ENCODE measurements around the gene DNMBP. TPM values are rescaled to one million over a fixed set of nuclear protein-coding genes. Genes with fewer than 3 reads are reported as not detected.
A peak's percentile ranks its signal among the peaks of the same experiment; 100 is the strongest.

Gene DNMBP
- total RNA-seq (2014; rRNA removed; shearing (Covaris generic)) (18.5 and 22.4 TPM in 2 replicates), polyA plus RNA-seq (2016; fragmentation: Nextera tagmentation; extraction: Ambion mirVana) (12.4 and 12.6 TPM in 2 replicates)

GRCh38 chr10:100009793-100010676 lies at the start of gene DNMBP:
Gene DNMBP (minus strand): TSS chr10:100009947. CDS start chr10:99972124, 37,823 bp downstream.
- in situ Hi-C loops (cut with MboI) = no loop called here
- TF ChIP-seq EZH2phosphoT487 (IDR thresholded peaks at IDR 0.05; ENCODE audit: insufficient read depth, low read depth) (no peak), EZH2 (IDR thresholded peaks at IDR 0.05; ENCODE audit: insufficient read depth, poor library complexity, severe bottlenecking) (no peak)
- Histone ChIP-seq H3K79me2 (ENCODE audit: insufficient read depth) (peaks cover 39% of the 10 kb centered on the region), H2AFZ (peak within 1 kb of the TSS; percentile 89), H3K9ac (peak within 1 kb of the TSS; percentile 85), H3K9me2 (ENCODE audit: insufficient read depth) (no peaks in the 10 kb centered on the region), H3K36me3 (ENCODE audit: low read depth) (no peaks in the 10 kb centered on the region), H3K27ac (peak within 1 kb of the TSS; percentile 86), H3K4me2 (ENCODE audit: unreplicated experiment) (peak within 1 kb of the TSS; percentile 93), H4K20me1 (ENCODE audit: insufficient read depth) (no peaks in the 10 kb centered on the region), H3F3A (ENCODE audit: insufficient read depth) (peaks cover 52% of the 10 kb centered on the region), H3K4me3 (peak within 1 kb of the TSS; percentile 91), H3K4me1 (ENCODE audit: insufficient read depth) (peaks cover 28% of the 10 kb centered on the region), H3K27me3 (replicated peaks; ENCODE audit: insufficient read depth) (no peaks in the 10 kb centered on the region), H3K9me3 (ENCODE audit: low read depth) (no peaks in the 10 kb centered on the region)
- DNase-seq = peak; percentile 95
- 1% methylated on average over 31 to 45 of the region's 86 CpGs for WGBS, 2 experiments (ENCODE audit: low coverage in 1 of 2, low lambda C conversion rate in 2 of 2, missing lambda C conversion rate in 2 of 2)

GRCh38 chr10:100057948-100058347 lies 48.2 kb upstream of the DNMBP start:
- Histone ChIP-seq H3K4me1 (ENCODE audit: insufficient read depth) (no peaks in the 10 kb centered on the region), H3K27ac (no peak overlapping the region), H2AFZ (no peak overlapping the region), H3K9ac (no peak overlapping the region), H3K79me2 (ENCODE audit: insufficient read depth) (no peaks in the 10 kb centered on the region), H3K9me3 (ENCODE audit: low read depth) (no peaks in the 10 kb centered on the region), H3K9me2 (ENCODE audit: insufficient read depth) (no peaks in the 10 kb centered on the region), H3K27me3 (replicated peaks; ENCODE audit: insufficient read depth) (peaks cover 17% of the 10 kb centered on the region), H3K4me3 (no peak overlapping the region), H3F3A (ENCODE audit: insufficient read depth) (no peaks in the 10 kb centered on the region), H4K20me1 (ENCODE audit: insufficient read depth) (no peaks in the 10 kb centered on the region), H3K36me3 (ENCODE audit: low read depth) (no peaks in the 10 kb centered on the region), H3K4me2 (ENCODE audit: unreplicated experiment) (no peak overlapping the region)
- 0 to 4% methylated on average over 1 of the region's 1 CpG for WGBS, 2 experiments (ENCODE audit: low coverage in 1 of 2, low lambda C conversion rate in 2 of 2, missing lambda C conversion rate in 2 of 2)
- TF ChIP-seq EZH2 (IDR thresholded peaks at IDR 0.05; ENCODE audit: insufficient read depth, poor library complexity, severe bottlenecking) (no peak), EZH2phosphoT487 (IDR thresholded peaks at IDR 0.05; ENCODE audit: insufficient read depth, low read depth) (no peak)
- in situ Hi-C loops (cut with MboI) = no loop called here
- no peak for DNase-seq

- no peak for TF ChIP-seq EZH2phosphoT487 (IDR thresholded peaks at IDR 0.05; ENCODE audit: insufficient read depth, low read depth)
- TF ChIP-seq EZH2 (IDR thresholded peaks at IDR 0.05; ENCODE audit: insufficient read depth, poor library complexity, severe bottlenecking) = no peak
- Histone ChIP-seq H3K27ac (no peak overlapping the region), H2AFZ (no peak overlapping the region), H3K79me2 (ENCODE audit: insufficient read depth) (no peaks in the 10 kb centered on the region), H4K20me1 (ENCODE audit: insufficient read depth) (no peaks in the 10 kb centered on the region), H3K9me3 (ENCODE audit: low read depth) (no peaks in the 10 kb centered on the region), H3K4me3 (no peak overlapping the region), H3K4me2 (ENCODE audit: unreplicated experiment) (no peak overlapping the region), H3K9me2 (ENCODE audit: insufficient read depth) (no peaks in the 10 kb centered on the region), H3K27me3 (replicated peaks; ENCODE audit: insufficient read depth) (peaks cover 20% of the 10 kb centered on the region), H3K36me3 (ENCODE audit: low read depth) (no peaks in the 10 kb centered on the region), H3K4me1 (ENCODE audit: insufficient read depth) (no peaks in the 10 kb centered on the region), H3K9ac (no peak overlapping the region), H3F3A (ENCODE audit: insufficient read depth) (no peaks in the 10 kb centered on the region)
- in situ Hi-C loops (cut with MboI) = no loop called here
- WGBS, 2 experiments (ENCODE audit: low coverage in 1 of 2, low lambda C conversion rate in 2 of 2, missing lambda C conversion rate in 2 of 2) = 20 to 21% methylated on average over 6 of the region's 6 CpGs
- no peak for DNase-seq
Measured at GRCh38 chr10:100053686-100054460, 44.1 kb upstream of the DNMBP start.

GRCh38 chr10:100046021-100046486 lies 36.3 kb upstream of the DNMBP start:
- in situ Hi-C loops (cut with MboI) = loop anchor here (10.0 kb wide), 1 partner anchor 191 kb away; no protein-coding TSS in a partner anchor

More at GRCh38 chr10:100046021-100046486, 36.3 kb upstream of the DNMBP start:
- peak; percentile 92 for DNase-seq
- H3K9me2 ChIP-seq (ENCODE audit: insufficient read depth) = no peaks in the 10 kb centered on the region
- H3K27me3 ChIP-seq (replicated peaks; ENCODE audit: insufficient read depth) = no peaks in the 10 kb centered on the region
- H3K9ac ChIP-seq = peak overlapping the region; percentile 32; the same call in 1 of the 2 replicates
- H3K27ac ChIP-seq = no peak overlapping the region
- TF ChIP-seq EZH2phosphoT487 (IDR thresholded peaks at IDR 0.05; ENCODE audit: insufficient read depth, low read depth) (no peak), EZH2 (IDR thresholded peaks at IDR 0.05; ENCODE audit: insufficient read depth, poor library complexity, severe bottlenecking) (no peak)
- 16 to 19% methylated on average over 7 of the region's 7 CpGs for WGBS, 2 experiments (ENCODE audit: low coverage in 1 of 2, low lambda C conversion rate in 2 of 2, missing lambda C conversion rate in 2 of 2)
- H3F3A ChIP-seq (ENCODE audit: insufficient read depth) = peaks cover 8% of the 10 kb centered on the region; the same call in 1 of the 2 replicates
- H4K20me1 ChIP-seq (ENCODE audit: insufficient read depth) = no peaks in the 10 kb centered on the region
- H3K4me3 ChIP-seq = no peak overlapping the region
- no peak overlapping the region for H3K4me2 ChIP-seq (ENCODE audit: unreplicated experiment)
- no peaks in the 10 kb centered on the region for H3K9me3 ChIP-seq (ENCODE audit: low read depth)
- H3K4me1 ChIP-seq (ENCODE audit: insufficient read depth) = peaks cover 23% of the 10 kb centered on the region
- H3K79me2 ChIP-seq (ENCODE audit: insufficient read depth) = no peaks in the 10 kb centered on the region
- H2AFZ ChIP-seq = peak overlapping the region; percentile 85
- no peaks in the 10 kb centered on the region for H3K36me3 ChIP-seq (ENCODE audit: low read depth)
